Measurements from ENCODE around the gene FRMPD2.

GRCh38 chr10:48209241-48209640, 65.3 kb downstream of the FRMPD2 start:
- no peak for TF ChIP-seq EZH2 (IDR thresholded peaks at IDR 0.05; ENCODE audit: borderline replicate concordance, insufficient read depth, low read length, poor library complexity, severe bottlenecking)
- TF ChIP-seq POLR2AphosphoS5 (IDR thresholded peaks at IDR 0.05), result no peak
- no peak for TF ChIP-seq CTCF (IDR thresholded peaks at IDR 0.05; ENCODE audit: poor library complexity, severe bottlenecking)
- TF ChIP-seq SMC3 (conservative IDR thresholded peaks at IDR 0.05; ENCODE audit: poor library complexity), result no peak
- no peak for TF ChIP-seq EP300 (conservative IDR thresholded peaks at IDR 0.05; ENCODE audit: poor library complexity, severe bottlenecking)
